ENCODE results near the gene ACKR3.

ACKR3 gene

GRCh38 chr2:236570081-236570868 lies 650 bp downstream of the ACKR3 start:
- no peak for DNase-seq

DNA sequence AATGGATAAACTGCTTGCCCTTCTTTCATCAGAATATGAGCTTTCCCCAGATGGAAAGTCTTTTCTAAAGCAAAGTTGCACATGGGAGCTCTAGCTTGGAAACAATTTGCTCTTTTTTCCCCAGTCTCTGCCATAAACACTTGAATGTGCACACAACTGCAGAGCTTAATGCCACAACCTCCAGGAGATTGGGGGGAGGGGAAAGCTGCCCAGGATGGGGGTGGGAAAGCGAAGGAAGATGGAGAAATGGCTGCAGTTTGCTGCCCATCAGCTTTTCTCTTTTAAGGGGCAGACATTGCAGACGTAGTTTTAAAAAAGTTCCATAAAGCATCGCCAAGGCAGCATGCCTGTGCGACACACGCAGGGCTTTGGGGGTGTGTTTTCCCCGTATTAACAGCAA lies 1.5 kb downstream of the ACKR3 start:
- no peak for DNase-seq

- no peak for DNase-seq
Observed at GRCh38 chr2:236572482-236572881, 2.9 kb downstream of the ACKR3 start.

DNA sequence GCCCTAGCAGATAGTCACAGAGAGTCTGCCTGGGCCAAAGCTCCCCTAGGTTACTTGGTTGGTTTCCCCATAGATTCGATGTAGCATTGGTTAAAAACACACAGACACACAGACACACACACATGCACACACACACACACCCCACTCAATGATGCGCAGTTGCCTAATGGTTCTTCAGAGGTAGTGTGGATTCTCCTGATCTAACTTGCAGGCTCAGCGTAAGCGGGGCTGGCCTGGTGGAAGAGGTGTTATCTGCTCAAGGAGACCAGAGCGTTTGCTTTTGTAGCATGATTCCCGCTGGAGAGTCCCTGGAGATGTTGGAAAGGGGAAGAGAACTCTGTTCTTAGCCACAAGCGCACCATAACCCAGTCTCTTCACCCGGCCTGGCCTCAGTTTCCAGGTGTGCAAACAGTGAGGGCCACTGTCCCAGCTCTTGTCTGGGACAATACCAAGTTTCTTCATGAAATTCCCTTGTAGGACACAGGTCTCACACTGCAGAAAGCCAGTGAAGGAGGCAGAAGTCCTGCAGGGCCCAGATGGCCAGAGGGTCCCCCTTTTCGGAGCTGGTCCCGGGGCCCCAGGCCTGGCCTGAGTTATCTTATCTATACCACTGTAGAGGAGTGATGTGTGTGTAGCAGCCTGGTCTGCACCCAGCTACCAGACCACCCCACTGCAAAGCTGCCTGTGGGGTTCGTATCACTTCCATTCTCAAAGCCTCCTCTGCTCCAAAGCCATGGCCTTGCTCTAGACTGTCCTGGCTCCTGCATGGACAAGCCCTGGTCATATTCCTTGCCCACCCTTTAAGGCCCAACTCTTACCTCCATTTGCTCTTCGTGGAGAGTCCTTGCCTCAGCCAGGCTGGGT lies 3.7 kb downstream of the ACKR3 start:
- DNase-seq = no peak

- DNase-seq = no peak
Observed at GRCh38 chr2:236574000-236574399, 4.4 kb downstream of the ACKR3 start.

GRCh38 chr2:236574424-236575145 lies 5.0 kb downstream of the ACKR3 start:
- no peak for DNase-seq

- no peak for DNase-seq
Observed at GRCh38 chr2:236575510-236575909, 5.9 kb downstream of the ACKR3 start.

DNA sequence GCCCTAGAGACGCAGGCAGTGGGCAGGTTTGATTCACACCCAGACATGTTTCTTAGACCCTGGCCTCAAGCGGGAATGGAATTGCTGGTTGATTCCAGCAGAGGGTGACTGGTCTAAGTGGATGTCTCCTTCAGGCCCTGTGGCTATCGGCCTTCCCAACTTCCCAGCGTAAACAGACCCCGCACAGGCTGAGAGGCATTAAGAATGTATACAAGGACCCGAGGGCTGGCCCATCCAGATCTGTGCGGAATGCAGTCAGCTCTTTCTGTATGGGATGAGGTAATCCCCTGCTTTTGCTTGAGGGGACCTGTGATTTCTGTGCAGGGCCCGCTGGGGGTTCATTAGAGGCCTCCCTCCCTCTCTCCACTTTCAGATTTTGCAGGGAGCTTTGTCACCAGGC lies 6.5 kb downstream of the ACKR3 start:
- no peak for DNase-seq

DNA sequence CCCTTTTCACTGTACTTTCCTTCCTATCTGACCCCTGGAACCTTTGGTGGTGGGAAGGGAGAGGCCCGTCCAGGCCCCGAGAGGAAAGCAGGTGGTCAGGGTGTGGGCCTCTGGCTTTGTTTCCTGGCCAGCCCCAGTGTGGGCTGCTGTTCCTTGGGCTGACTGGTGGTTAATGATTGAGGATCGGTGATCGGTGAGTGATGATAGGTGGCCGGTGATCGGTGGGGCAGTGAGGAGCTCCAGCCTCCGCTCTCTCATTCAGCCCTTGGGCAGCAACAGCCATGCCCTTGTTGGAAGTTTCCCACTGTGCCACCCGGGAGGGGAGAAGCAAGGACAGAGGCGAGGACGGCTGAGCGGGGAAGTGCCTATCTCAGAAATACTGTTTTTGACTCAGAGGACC lies 7.3 kb downstream of the ACKR3 start:
- DNase-seq = no peak

DNA sequence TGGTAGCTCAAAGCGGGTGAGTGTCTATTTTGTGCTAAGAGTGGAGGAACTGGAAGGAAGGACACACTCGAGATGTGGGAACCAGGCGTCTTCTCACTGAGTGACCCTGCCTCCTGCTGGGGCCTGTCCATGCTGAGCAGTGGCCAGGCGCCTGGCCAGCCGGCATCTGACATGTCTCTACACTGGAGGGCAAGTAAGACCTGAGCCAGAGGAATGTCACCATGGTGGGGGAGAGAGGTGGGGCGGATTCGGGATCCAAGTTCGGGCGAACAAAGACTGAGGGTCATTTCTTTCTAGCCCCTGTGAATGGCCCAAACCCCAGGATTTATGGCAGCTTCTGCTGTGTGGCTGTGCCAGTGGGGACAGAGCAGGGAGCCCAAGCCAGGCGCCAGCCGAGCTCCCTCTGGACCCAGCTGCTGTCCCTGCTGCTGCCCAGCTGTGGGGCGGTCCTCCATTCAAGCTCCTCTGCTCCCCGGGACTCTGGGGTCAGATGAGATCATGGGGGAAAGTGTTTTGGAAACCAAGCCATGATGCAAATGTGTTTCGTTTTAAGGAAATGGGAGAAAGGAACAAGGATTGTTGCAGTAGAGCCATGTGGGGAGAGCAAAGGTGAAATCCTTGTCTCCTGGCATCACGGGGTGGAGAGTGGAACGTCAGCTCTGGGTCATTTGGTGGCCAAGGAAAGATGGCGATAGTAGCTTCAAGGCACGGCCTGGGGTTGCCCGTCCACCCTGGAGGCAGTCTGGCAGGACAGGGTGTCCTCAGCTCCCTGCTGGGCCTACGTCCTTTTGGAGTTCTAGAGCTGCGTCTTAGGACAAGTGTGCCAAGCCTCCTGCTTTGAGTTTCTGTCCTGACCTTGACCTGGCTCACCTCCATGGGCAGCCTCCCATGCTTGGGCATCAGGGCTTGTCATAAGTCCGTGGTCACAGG lies 8.1 kb downstream of the ACKR3 start:
- no peak for DNase-seq

DNA sequence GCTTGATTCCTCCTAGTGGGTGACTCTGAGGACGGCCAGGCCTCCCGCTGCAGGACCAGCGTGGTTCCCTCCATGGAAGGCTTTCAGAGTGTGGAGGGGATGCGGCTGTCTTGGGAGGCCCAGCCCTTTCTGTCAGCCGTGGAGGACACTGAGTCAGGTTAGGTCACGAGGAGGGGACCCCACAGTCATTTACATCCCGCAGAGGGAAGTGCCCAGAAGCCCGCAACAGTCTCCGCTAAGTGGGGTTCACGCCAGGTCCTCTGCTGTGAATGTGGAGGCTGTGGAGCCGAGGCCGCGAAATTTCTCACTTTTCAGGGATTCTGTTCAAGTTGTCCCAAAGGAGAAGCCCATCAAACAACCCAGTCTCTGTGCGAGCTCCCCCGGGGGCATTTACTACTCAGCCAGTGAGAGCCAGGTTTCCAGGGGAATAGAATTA lies 8.8 kb downstream of the ACKR3 start:
- no peak for DNase-seq

DNA sequence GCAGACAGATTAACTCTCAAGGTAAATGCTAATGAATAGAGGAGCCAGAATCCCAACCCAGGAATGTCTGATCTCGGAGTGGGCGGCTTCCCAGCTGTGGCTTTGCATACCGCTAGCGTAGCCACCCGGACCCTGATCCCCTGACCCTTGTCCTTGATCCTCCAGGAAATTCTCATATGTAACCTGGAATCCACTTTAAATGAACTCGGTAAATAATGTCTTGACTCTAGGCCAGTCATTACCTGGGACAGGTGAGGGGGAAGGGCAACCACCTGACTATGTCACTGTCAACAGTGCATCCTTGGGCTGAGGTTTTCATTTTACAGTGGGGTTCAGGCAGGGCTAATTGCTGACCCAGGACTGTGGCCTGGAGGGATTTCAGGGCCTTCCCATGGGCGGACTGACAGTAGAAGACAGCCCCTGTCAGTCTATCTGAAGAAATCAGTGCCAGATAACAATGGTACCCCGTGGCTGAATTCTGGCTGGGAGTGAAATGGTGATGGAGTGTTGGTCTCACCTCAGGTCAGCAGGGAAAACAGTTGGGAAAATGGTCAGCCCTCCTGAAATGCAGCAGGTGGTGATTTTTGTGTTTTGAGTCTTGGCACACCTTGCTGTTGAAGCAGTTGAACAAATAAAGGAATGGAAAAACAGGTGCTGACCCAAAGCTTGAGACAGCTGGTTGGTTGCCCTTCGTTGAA lies 9.6 kb downstream of the ACKR3 start:
- DNase-seq = no peak

- no peak for DNase-seq
Observed at GRCh38 chr2:236579746-236580315, 10.2 kb downstream of the ACKR3 start.

GRCh38 chr2:236580746-236581355 lies 11.2 kb downstream of the ACKR3 start:
- no peak for DNase-seq

DNA sequence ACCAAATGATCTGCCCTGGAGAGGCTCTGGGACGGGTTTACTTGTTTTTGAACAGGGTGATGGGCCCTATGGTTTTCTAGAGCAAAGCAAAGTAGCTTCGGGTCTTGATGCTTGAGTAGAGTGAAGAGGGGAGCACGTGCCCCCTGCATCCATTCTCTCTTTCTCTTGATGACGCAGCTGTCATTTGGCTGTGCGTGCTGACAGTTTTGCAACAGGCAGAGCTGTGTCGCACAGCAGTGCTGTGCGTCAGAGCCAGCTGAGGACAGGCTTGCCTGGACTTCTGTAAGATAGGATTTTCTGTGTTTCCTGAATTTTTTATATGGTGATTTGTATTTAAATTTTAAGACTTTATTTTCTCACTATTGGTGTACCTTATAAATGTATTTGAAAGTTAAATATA lies 11.9 kb downstream of the ACKR3 start:
- DNase-seq = no peak

- DNase-seq = no peak
Observed at GRCh38 chr2:236582968-236583367, 13.3 kb downstream of the ACKR3 start.

GRCh38 chr2:236583621-236584203 lies 14.1 kb downstream of the ACKR3 start:
- no peak for DNase-seq

- no peak for DNase-seq
Observed at GRCh38 chr2:236584521-236585384, 15.1 kb downstream of the ACKR3 start.

GRCh38 chr2:236585966-236586365 lies 16.3 kb downstream of the ACKR3 start:
- DNase-seq = no peak
